Kidney (tissue), 14 donors: Measurements from ENCODE around the gene RUNX1. TPM values are rescaled to one million over a fixed set of nuclear protein-coding genes. Genes with fewer than 3 reads are reported as not detected.

Source experiments
- DNase-seq, 5 donors: peaks; one replicate each; pipeline ENCODE4 v3.0.0-alpha.2; 2013 to 2020
- FAIRE-seq: peaks from 2 replicates; lab custom pipeline; 2012; peaks lifted over from hg19 to GRCh38; lab: Jason Lieb, UNC
- H3K27ac ChIP-seq, 2 donors: one replicate each; pipeline ENCODE4 v1.7.0; 2013; ENCODE audit warnings: low read depth in 2 of 2, low read length in 2 of 2, inconsistent platforms in 1 of 2
- H3K27me3 ChIP-seq: one replicate; pipeline ENCODE4 v1.7.1; 2013; ENCODE audit warnings: low read length, inconsistent platforms; ENCODE audit not compliant: control insufficient read depth, insufficient read depth
- H3K36me3 ChIP-seq, 3 donors: one replicate each; pipeline versions ENCODE4 v1.7.0 to v1.7.1; 2013; ENCODE audit warnings: low read length in 3 of 3, control low read depth in 1 of 3, inconsistent platforms in 1 of 3; ENCODE audit not compliant: insufficient read depth in 3 of 3, control insufficient read depth in 2 of 3
- H3K4me1 ChIP-seq, 3 donors: one replicate each; pipeline versions ENCODE4 v1.7.0 to v1.7.1; 2013; ENCODE audit warnings: low read length in 3 of 3, inconsistent platforms in 1 of 3, low read depth in 1 of 3; ENCODE audit not compliant: control insufficient read depth in 2 of 3, insufficient read depth in 2 of 3
- H3K4me3 ChIP-seq, 3 donors: one replicate each; pipeline versions ENCODE4 v1.7.0 to v1.8.1; 2013; ENCODE audit warnings: low read length in 3 of 3, control low read depth in 1 of 3, inconsistent platforms in 1 of 3
- H3K9ac ChIP-seq, 3 donors: one replicate each; pipeline versions ENCODE4 v1.7.0 to v1.7.1; 2013; ENCODE audit warnings: low read length in 3 of 3, control low read depth in 1 of 3, inconsistent platforms in 1 of 3
- H3K9me3 ChIP-seq, 3 donors: one replicate each; pipeline versions ENCODE4 v1.7.0 to v1.7.1; 2013; ENCODE audit warnings: low read length in 3 of 3, control low read depth in 1 of 3, inconsistent platforms in 1 of 3; ENCODE audit not compliant: control insufficient read depth in 2 of 3, insufficient read depth in 1 of 3
- CTCF ChIP-seq: IDR thresholded peaks from 3 replicates; pipeline ENCODE4 v1.5.1; 2012; ENCODE audit warnings: mild to moderate bottlenecking, moderate library complexity, borderline replicate concordance; ENCODE audit not compliant: insufficient read depth; ENCODE audit errors: extremely low read depth
- intact Hi-C: fragments of 100-400 bp; cut with DNase I; formaldehyde crosslinking; loops from one replicate; pipeline ENCODE4 v1.11.1; 2022
- polyA plus RNA-seq: library from polyadenylated mRNA; stranded (reverse); fragments of 350-450 nt; fragmentation: Illumina TruSeq; extraction: RNeasy Lipid Tissue Mini Kit (QIAGEN cat#74804); gene quantifications from one replicate; pipeline ENCODE4 v1.2.3, GENCODE V29; 2014; ENCODE audit warnings: low read depth, low replicate concordance; ENCODE audit not compliant: insufficient read depth
- total RNA-seq: library from RNA; stranded (reverse); fragmentation: NEBNext Ultra II Directional; extraction: Animal tissue kit (Norgen Biotek cat#: 25700); gene quantifications from one replicate; pipeline ENCODE4 v1.2.1, GENCODE V29; 2021
- donor health status: control.
- donor health status: control.
- donor health status: control.
- donor health status: control.
- donor health status: control.
- donor health status: DM: yes; HTN: yes; CAD: no.
- donor health status: Normal renal cell carcinoma (clear cell type).

The RUNX1 gene
- total and polyA plus RNA-seq, 2 donors from 2014 or later = 1.3 to 58.0 TPM

- no peaks in the 10 kb centered on the region for H3K36me3 ChIP-seq
- no peaks in the 10 kb centered on the region for H3K27me3 ChIP-seq
- FAIRE-seq = no peak
- no peak for TF ChIP-seq CTCF
- DNase-seq = peak in 4 of 5 donors; percentile 45 to 78 (median 52)
- H3K9ac ChIP-seq = no peak overlapping the region
- H3K27ac ChIP-seq = no peak overlapping the region
- no peak overlapping the region for H3K4me3 ChIP-seq
- intact Hi-C loops = no loop called here
- H3K9me3 ChIP-seq = no peaks in the 10 kb centered on the region
- H3K4me1 ChIP-seq = no peaks in the 10 kb centered on the region
Measured at GRCh38 chr21:34781526-34781925, 267.6 kb downstream of the RUNX1 start.

- TF ChIP-seq CTCF = no peak
- Histone ChIP-seq H3K36me3 (no peaks in the 10 kb centered on the region), H3K27me3 (no peaks in the 10 kb centered on the region), H3K9me3 (no peaks in the 10 kb centered on the region), H3K9ac (no peak overlapping the region), H3K4me3 (no peak overlapping the region), H3K4me1 (no peaks in the 10 kb centered on the region), H3K27ac (no peak overlapping the region)
- FAIRE-seq (no peak), DNase-seq (no peak)
- intact Hi-C loops = no loop called here
Measured at GRCh38 chr21:34779860-34780259, 269.2 kb downstream of the RUNX1 start.

- H3K9me3 ChIP-seq = no peaks in the 10 kb centered on the region
- no peak overlapping the region for H3K4me3 ChIP-seq
- FAIRE-seq (no peak), DNase-seq (peak in 1 of 5 donors; percentile 22)
- no peaks in the 10 kb centered on the region for H3K27me3 ChIP-seq
- no peaks in the 10 kb centered on the region for H3K36me3 ChIP-seq
- intact Hi-C loops = no loop called here
- no peak for TF ChIP-seq CTCF
- no peak overlapping the region for H3K27ac ChIP-seq
- no peaks in the 10 kb centered on the region for H3K4me1 ChIP-seq
- H3K9ac ChIP-seq = no peak overlapping the region
Measured at GRCh38 chr21:34775793-34776192, 273.3 kb downstream of the RUNX1 start.

- Histone ChIP-seq H3K36me3 (no peaks in the 10 kb centered on the region), H3K9ac (no peak overlapping the region), H3K4me1 (no peaks in the 10 kb centered on the region), H3K27me3 (no peaks in the 10 kb centered on the region), H3K27ac (no peak overlapping the region), H3K9me3 (no peaks in the 10 kb centered on the region), H3K4me3 (no peak overlapping the region)
- DNase-seq = no peak
- intact Hi-C loops = no loop called here
- no peak for TF ChIP-seq CTCF
- FAIRE-seq = no peak
Measured at GRCh38 chr21:34774750-34775149, 274.4 kb downstream of the RUNX1 start.
